PFSK-1 (cell line): Measurements from ENCODE around the gene TRIM46.

Experiments
- FOXP2 ChIP-seq: optimal IDR thresholded peaks from 2 replicates; pipeline ENCODE3; 2011; ENCODE audit warnings: borderline replicate concordance, control low read depth, inconsistent platforms; ENCODE audit not compliant: insufficient read depth; ENCODE audit errors: extremely low read length, extremely low read depth
- POLR2AphosphoS5 ChIP-seq: IDR thresholded peaks from 2 replicates; pipeline ENCODE4 v1.6.1; 2012; ENCODE audit warnings: low read depth, mild to moderate bottlenecking, control low read depth, low read length, moderate library complexity
- REST ChIP-seq, 2 experiments: IDR thresholded peaks; 2 replicates each; pipeline versions ENCODE4 v1.6.1 to v1.8.0; 2011 to 2012; ENCODE audit warnings: low read depth in 2 of 2, low read length in 2 of 2, control low read depth in 1 of 2, inconsistent platforms in 1 of 2, mild to moderate bottlenecking in 1 of 2, moderate library complexity in 1 of 2; ENCODE audit not compliant: insufficient read depth in 1 of 2
- SIN3A ChIP-seq: IDR thresholded peaks from 2 replicates; pipeline ENCODE4 v1.6.1; 2012; ENCODE audit warnings: mild to moderate bottlenecking, low read length, moderate library complexity, borderline replicate concordance; ENCODE audit not compliant: insufficient read depth
- TAF1 ChIP-seq: IDR thresholded peaks from 2 replicates; pipeline ENCODE4 v1.6.1; 2012; ENCODE audit warnings: low read length, control low read depth, borderline replicate concordance; ENCODE audit not compliant: insufficient read depth

Gene TRIM46

GRCh38 chr1:155176544-155177071, 3.0 kb downstream of the TRIM46 start:
- no peak for TF ChIP-seq FOXP2
- no peak for TF ChIP-seq SIN3A
- no peak for TF ChIP-seq TAF1
- no peak for TF ChIP-seq REST (IDR thresholded peaks at IDR 0.05; ENCODE audit: insufficient read depth in 1 of 2, low read depth in 2 of 2, low read length in 2 of 2)
- no peak for TF ChIP-seq POLR2AphosphoS5

GRCh38 chr1:155177192-155177917, 3.7 kb downstream of the TRIM46 start:
- no peak for TF ChIP-seq REST (IDR thresholded peaks at IDR 0.05; ENCODE audit: insufficient read depth in 1 of 2, low read depth in 2 of 2, low read length in 2 of 2)
- TF ChIP-seq SIN3A = no peak
- TF ChIP-seq FOXP2 = no peak
- TF ChIP-seq POLR2AphosphoS5 = no peak

GRCh38 chr1:155177918-155178281, 4.3 kb downstream of the TRIM46 start:
- TF ChIP-seq REST (IDR thresholded peaks at IDR 0.05; ENCODE audit: insufficient read depth in 1 of 2, low read depth in 2 of 2, low read length in 2 of 2) = no peak
- no peak for TF ChIP-seq FOXP2
- TF ChIP-seq SIN3A = no peak
- TF ChIP-seq POLR2AphosphoS5 = no peak
- no peak for TF ChIP-seq TAF1

DNA sequence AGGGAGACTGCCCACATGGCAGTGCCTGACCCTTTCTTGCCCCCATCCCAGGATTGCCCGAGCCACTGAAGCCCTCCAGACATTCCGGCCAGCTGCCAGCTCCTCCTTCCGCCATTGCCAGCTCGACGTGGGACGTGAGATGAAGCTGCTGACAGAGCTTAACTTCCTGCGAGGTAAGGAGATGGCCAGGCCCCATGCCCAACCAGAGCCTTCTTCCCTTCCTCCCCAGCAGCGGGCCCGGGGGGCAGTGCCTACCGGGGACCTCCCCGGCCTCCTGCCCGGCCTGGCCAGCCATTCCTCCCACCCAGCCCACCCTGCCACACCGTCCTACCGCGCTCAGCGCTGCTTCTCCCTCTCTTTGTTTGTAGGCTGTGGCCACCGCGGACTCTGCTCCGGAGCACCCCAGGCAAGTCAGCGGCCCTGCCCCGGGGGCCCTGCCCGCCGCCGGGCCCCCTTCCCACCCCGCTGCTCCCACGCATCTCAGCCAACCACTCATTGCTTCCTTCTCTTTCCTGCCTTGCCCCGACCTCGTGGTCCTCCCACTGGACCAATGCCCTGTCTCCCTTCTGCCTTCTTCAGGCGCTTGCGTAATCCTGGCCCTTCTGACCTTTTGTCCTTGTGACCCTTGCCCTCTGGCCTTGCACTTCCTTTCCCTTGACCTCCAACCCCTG, 4.9 kb downstream of the TRIM46 start:
- no peak for TF ChIP-seq SIN3A
- TF ChIP-seq REST (IDR thresholded peaks at IDR 0.05; ENCODE audit: insufficient read depth in 1 of 2, low read depth in 2 of 2, low read length in 2 of 2) = no peak
- TF ChIP-seq POLR2AphosphoS5 = no peak
- TF ChIP-seq TAF1 = no peak
